ENCODE results near the gene ZNF222. TPM values are rescaled to one million over a fixed set of nuclear protein-coding genes. Genes with fewer than 3 reads are reported as not detected.

The ZNF222 gene
- total RNA-seq, 4 donors from 2014 or later, result 2.2 to 3.2 (median 3.1) TPM

GRCh38 chr19:44059229-44059628 is 34.0 kb downstream of the ZNF222 start:
- no peak for TF ChIP-seq CTCF (IDR thresholded peaks at IDR 0.05; ENCODE audit: low read depth)

GRCh38 chr19:44061038-44061437 is 35.9 kb downstream of the ZNF222 start:
- TF ChIP-seq CTCF (IDR thresholded peaks at IDR 0.05; ENCODE audit: low read depth), result no peak

- TF ChIP-seq CTCF (IDR thresholded peaks at IDR 0.05; ENCODE audit: low read depth), result no peak
Observed at GRCh38 chr19:44066305-44066704, 41.1 kb downstream of the ZNF222 start.

- no peak for TF ChIP-seq CTCF (IDR thresholded peaks at IDR 0.05; ENCODE audit: low read depth)
Observed at GRCh38 chr19:44069415-44069814, 44.2 kb downstream of the ZNF222 start.

GRCh38 chr19:44071824-44072542 is 46.8 kb downstream of the ZNF222 start, which contains the start of gene ZNF284:
ZNF284 (plus strand) TSS chr19:44072159; CDS start chr19:44076390, 4,231 bp downstream.
- TF ChIP-seq CTCF (IDR thresholded peaks at IDR 0.05; ENCODE audit: low read depth), result no peak

- TF ChIP-seq CTCF (IDR thresholded peaks at IDR 0.05; ENCODE audit: low read depth), result no peak
Observed at GRCh38 chr19:44072543-44073401, 47.6 kb downstream of the ZNF222 start.

- TF ChIP-seq CTCF (IDR thresholded peaks at IDR 0.05; ENCODE audit: low read depth), result no peak
Observed at GRCh38 chr19:44076325-44076724, 51.1 kb downstream of the ZNF222 start.

All from subcutaneous adipose tissue (tissue), 4 donors.